K562 (cell line): Measurements from ENCODE around the gene S100A8. TPM values are rescaled to one million over a fixed set of nuclear protein-coding genes. Genes with fewer than 3 reads are reported as not detected.

ENCODE experiments used
- ATAC-seq: fragments of 200-7000 bp; cut with Tn5 transposase; 3 replicates; pipeline ENCODE4 v1.9.1; 2020; ENCODE audit warnings: moderate library complexity
- BruUV-seq: library from RNA; stranded (reverse); fragments of 400-500 nt; replicated peaks from 2 replicates; lab custom pipeline; 2021; lab: Mats Ljungman, UMichigan
- CTCF ChIA-PET: fragments of 300-600 bp; formaldehyde crosslinking; extraction: SDS; loops from one replicate; lab custom pipeline; 2021; ENCODE audit warnings: low intra/inter-chr PET ratio; lab: Yijun Ruan, JAX
- POLR2A ChIA-PET: fragments of 300-600, 350-650 bp; sonication (Branson Sonifier 250); formaldehyde crosslinking; extraction: SDS; loops from one replicate; lab custom pipeline; 2021; ENCODE audit warnings: antibody characterized with exemption, inconsistent platforms; lab: Yijun Ruan, JAX
- DNase-seq, 4 experiments: peaks; one replicate each; pipeline versions ENCODE4 v3.0.0 to v3.0.0-alpha.2; 2011 to 2018; ENCODE audit warnings: low spot score in 3 of 4, mixed read lengths in 3 of 4; ENCODE audit errors: extremely low read depth in 1 of 4
- FAIRE-seq: peaks from 2 replicates; lab custom pipeline; 2011; peaks lifted over from hg19 to GRCh38; lab: Jason Lieb, UNC
- H2AFZ ChIP-seq: 2 replicates; pipeline ENCODE4 v1.6.0; 2011; ENCODE audit warnings: low read depth, low read length, control low read depth, inconsistent platforms
- H3K27ac ChIP-seq: fragments of 200-600 bp; 3 replicates; pipeline ENCODE4 v1.8.0; 2011; ENCODE audit warnings: low read depth, mild to moderate bottlenecking, control low read depth, inconsistent platforms, low read length, moderate library complexity, mixed read lengths; ENCODE audit errors: extremely low read depth
- H3K27me3 ChIP-seq, 2 experiments: fragments of 300-600 bp in 1 of 2; 2 replicates in 1 of 2; 3 replicates in 1 of 2; pipeline versions ENCODE4 v1.6.0 to v1.8.0; 2011; ENCODE audit warnings: inconsistent platforms in 2 of 2, low read length in 2 of 2, mild to moderate bottlenecking in 1 of 2, mixed read lengths in 1 of 2, moderate library complexity in 1 of 2; ENCODE audit not compliant: control insufficient read depth in 2 of 2, insufficient read depth in 2 of 2
- H3K36me3 ChIP-seq: fragments of 300-600 bp; 3 replicates; pipeline ENCODE4 v1.8.0; 2011; ENCODE audit warnings: mild to moderate bottlenecking, low read length, inconsistent platforms; ENCODE audit not compliant: control insufficient read depth, insufficient read depth
- H3K4me1 ChIP-seq, 2 experiments: fragments of 200-600 bp in 1 of 2; replicated peaks in 1 of 2; 2 replicates in 1 of 2; 3 replicates in 1 of 2; pipeline versions ENCODE4 v1.5.1 to v1.8.0; 2011; ENCODE audit warnings: inconsistent platforms in 2 of 2, low read length in 2 of 2, mild to moderate bottlenecking in 1 of 2, mixed read lengths in 1 of 2, moderate library complexity in 1 of 2; ENCODE audit not compliant: control insufficient read depth in 2 of 2, insufficient read depth in 2 of 2
- H3K4me2 ChIP-seq: 2 replicates; pipeline ENCODE4 v1.6.1; 2011; ENCODE audit warnings: low read length, control low read depth, inconsistent platforms, mixed read lengths; ENCODE audit not compliant: insufficient read depth
- H3K4me3 ChIP-seq: fragments of 200-600 bp; sonication (generic), shearing (Covaris generic); 2 replicates; pipeline ENCODE4 v1.5.1; 2016; ENCODE audit warnings: control low read depth, inconsistent platforms
- H3K79me2 ChIP-seq: fragments of 200-600 bp; 3 replicates; pipeline ENCODE4 v1.8.0; 2011; ENCODE audit warnings: low read length, inconsistent platforms; ENCODE audit not compliant: control insufficient read depth, insufficient read depth
- H3K9ac ChIP-seq, 2 experiments: 2 replicates each; pipeline versions ENCODE4 v1.6.0 to v1.6.1; 2011; ENCODE audit warnings: low read depth in 2 of 2, low read length in 2 of 2, control low read depth in 1 of 2, inconsistent platforms in 1 of 2, mild to moderate bottlenecking in 1 of 2, mixed read lengths in 1 of 2; ENCODE audit not compliant: insufficient read depth in 1 of 2
- H3K9me1 ChIP-seq: one replicate; pipeline ENCODE4 v1.6.0; 2011; ENCODE audit warnings: inconsistent platforms, mild to moderate bottlenecking, low read length, moderate library complexity; ENCODE audit not compliant: control insufficient read depth, insufficient read depth
- H3K9me3 ChIP-seq: replicated peaks from 2 replicates; pipeline ENCODE4 v1.5.1; 2011; ENCODE audit warnings: low read depth, low read length, inconsistent platforms; ENCODE audit not compliant: control insufficient read depth, insufficient read depth
- H4K20me1 ChIP-seq: replicated peaks from 2 replicates; pipeline ENCODE4 v1.6.1; 2011; ENCODE audit warnings: low read length, inconsistent platforms, mixed read lengths; ENCODE audit not compliant: control insufficient read depth, insufficient read depth
- E2F3 ChIP-seq: fragments of 250-450 bp; sonication (Bioruptor Pico); IDR thresholded peaks from 2 replicates; pipeline ENCODE4 v1.4.0; 2020; ENCODE audit warnings: mild to moderate bottlenecking
- KDM5B ChIP-seq: fragments of 200-600 bp; sonication (generic); IDR thresholded peaks from 2 replicates; pipeline ENCODE4 v1.6.1; 2012; ENCODE audit warnings: low read depth, mild to moderate bottlenecking, moderate library complexity, low read length, control low read depth, inconsistent platforms; ENCODE audit not compliant: insufficient replicate concordance
- TAF9B ChIP-seq: fragments of 450-650 bp; IDR thresholded peaks from 2 replicates; pipeline ENCODE4 v1.6.1; 2018; ENCODE audit warnings: mild to moderate bottlenecking; ENCODE audit not compliant: partially characterized antibody
- ZNF12 ChIP-seq: sonication (generic); formaldehyde crosslinking; IDR thresholded peaks from 2 replicates; pipeline ENCODE4 v1.4.0; 2020; ENCODE audit warnings: mild to moderate bottlenecking, missing genetic modification reagents
- ZNF124 ChIP-seq: sonication (generic); formaldehyde crosslinking; IDR thresholded peaks from 2 replicates; pipeline ENCODE4 v1.8.1; 2022; ENCODE audit warnings: missing genetic modification reagents
- WGBS: fragments of 100-300 bp; shearing (Covaris generic); methylation state at CpG from one replicate; pipeline ENCODE4 v1.1.6; 2016; ENCODE audit warnings: low coverage, mixed read lengths; ENCODE audit not compliant: insufficient coverage; ENCODE audit errors: missing lambda C conversion rate; 5-methylcytosine and 5-hydroxymethylcytosine counted together
- in situ Hi-C: fragments of 300-500 bp; cut with MboI; formaldehyde crosslinking; loops from 4 replicates; pipeline ENCODE4 v1.15.0; 2018; ENCODE audit warnings: inconsistent platforms, mixed read lengths
- intact Hi-C: fragments of 100-400 bp; cut with micrococcal nuclease; formaldehyde crosslinking; loops from 2 replicates; pipeline ENCODE4 v1.14.2; 2022
- polyA plus RNA-seq, 8 experiments: library from polyadenylated mRNA; depleted of rRNA in 4 of 8; stranded (reverse) in 5 of 8; unstranded in 3 of 8; fragments of >200 nt; fragmentation: Nextera tagmentation in 2 of 8; fragmentation: Illumina TruSeq in 1 of 8; extraction: Ambion mirVana in 2 of 8; extraction: Trizol in 1 of 8; gene quantifications; 2 replicates each; pipeline versions ENCODE4 v1.2.1 to v1.2.3, GENCODE V29; 2011 to 2014; ENCODE audit warnings: inconsistent platforms in 1 of 8, missing spikeins in 1 of 8
- total RNA-seq, 7 experiments: library from RNA; depleted of rRNA in 6 of 7; stranded (reverse); fragments of >200 nt in 6 of 7; fragmentation: Illumina TruSeq in 2 of 7; extraction: Trizol in 2 of 7; gene quantifications; 2 replicates each; pipeline versions ENCODE4 v1.2.1 to v1.2.3, GENCODE V29; 2011 to 2021; ENCODE audit warnings: low replicate concordance in 1 of 7

Gene S100A8
- total and polyA plus RNA-seq, 9 of the 15 experiments (the other 6 are each of a cell fraction or from before 2014, with no cell fraction given) = 0.15 to 0.60 TPM; not detected in 7

GRCh38 chr1:153397924-153398651, 7.2 kb upstream of the S100A8 start:
- ChIA-PET CTCF (no interaction called here), POLR2A (interaction anchor here (0.7 kb wide), 1 partner anchor 232 kb away, joined by 3 read pairs; no protein-coding TSS in a partner anchor)
- FAIRE-seq (no peak), ATAC-seq (no peak), DNase-seq (no peak)
- intact Hi-C loops (no loop called here), in situ Hi-C loops (no loop called here)
- no peak for TF ChIP-seq KDM5B
- no peak for TF ChIP-seq TAF9B
- TF ChIP-seq ZNF124 (CRISPR knock-in tag) = no peak
- TF ChIP-seq ZNF12 = no peak
- no peak for TF ChIP-seq E2F3 (CRISPR knock-in tag)
- H4K20me1 ChIP-seq = peaks cover 4% of the 10 kb centered on the region; the same call in 1 of the 2 replicates
- H3K36me3 ChIP-seq = no peaks in the 10 kb centered on the region
- 0% methylated on average over 6 of the region's 6 CpGs for WGBS
- no peak overlapping the region for H3K9ac ChIP-seq
- H3K9me3 ChIP-seq = no peaks in the 10 kb centered on the region
- no peaks in the 10 kb centered on the region for H3K9me1 ChIP-seq
- H3K79me2 ChIP-seq = no peaks in the 10 kb centered on the region
- no peak overlapping the region for H2AFZ ChIP-seq
- no peak overlapping the region for H3K27ac ChIP-seq
- BruUV-seq = no TSS peak
- H3K27me3 ChIP-seq = peaks cover 33 to 71% of the 10 kb centered on the region in 2 experiments; a peak in 4 of 5 replicates
- H3K4me2 ChIP-seq = no peak overlapping the region
- H3K4me3 ChIP-seq = no peak overlapping the region
- H3K4me1 ChIP-seq = no peaks in the 10 kb centered on the region
